ENCODE data around the gene SPATA19. TPM values are rescaled to one million over a fixed set of nuclear protein-coding genes. Genes with fewer than 3 reads are reported as not detected.

The SPATA19 gene
- total RNA-seq, 4 donors from 2014 or later, result not detected

- no peak for DNase-seq
- Histone ChIP-seq H3K4me3 (no peak overlapping the region), H3K27me3 (no peaks in the 10 kb centered on the region), H3K27ac (no peak overlapping the region), H3K36me3 (no peaks in the 10 kb centered on the region), H3K9me3 (no peaks in the 10 kb centered on the region), H3K4me1 (no peaks in the 10 kb centered on the region)
- no peak for TF ChIP-seq POLR2A (IDR thresholded peaks at IDR 0.05)
These were observed 49.1 kb downstream of the SPATA19 start for GRCh38 chr11:133796043-133796795.

- no peak overlapping the region for H3K4me3 ChIP-seq
- H3K27me3 ChIP-seq, result no peaks in the 10 kb centered on the region
- H3K4me1 ChIP-seq, result no peaks in the 10 kb centered on the region
- H3K9me3 ChIP-seq, result no peaks in the 10 kb centered on the region
- no peak overlapping the region for H3K27ac ChIP-seq
- no peak for TF ChIP-seq POLR2A (IDR thresholded peaks at IDR 0.05)
- TF ChIP-seq CTCF (IDR thresholded peaks at IDR 0.05), result no peak
- no peak for DNase-seq
- no peaks in the 10 kb centered on the region for H3K36me3 ChIP-seq
These were observed 50.2 kb downstream of the SPATA19 start for GRCh38 chr11:133795088-133795487.

GRCh38 chr11:133794205-133794604 is 51.1 kb downstream of the SPATA19 start:
- no peak for TF ChIP-seq POLR2A (IDR thresholded peaks at IDR 0.05)
- no peak for TF ChIP-seq CTCF (IDR thresholded peaks at IDR 0.05)
- no peak for DNase-seq

GRCh38 chr11:133793271-133794035 is 51.9 kb downstream of the SPATA19 start:
- no peak for DNase-seq
- Histone ChIP-seq H3K4me3 (no peak overlapping the region), H3K36me3 (no peaks in the 10 kb centered on the region), H3K9me3 (no peaks in the 10 kb centered on the region), H3K27me3 (no peaks in the 10 kb centered on the region), H3K4me1 (no peaks in the 10 kb centered on the region), H3K27ac (no peak overlapping the region)
- TF ChIP-seq CTCF (IDR thresholded peaks at IDR 0.05) (no peak), POLR2A (IDR thresholded peaks at IDR 0.05) (no peak)

More at GRCh38 chr11:133794205-133794604, 51.1 kb downstream of the SPATA19 start:
- Histone ChIP-seq H3K27me3 (no peaks in the 10 kb centered on the region), H3K4me1 (no peaks in the 10 kb centered on the region), H3K27ac (no peak overlapping the region), H3K9me3 (no peaks in the 10 kb centered on the region), H3K4me3 (no peak overlapping the region), H3K36me3 (no peaks in the 10 kb centered on the region)

- Histone ChIP-seq H3K27ac (no peak overlapping the region), H3K27me3 (peaks cover 0 to 8% of the 10 kb centered on the region in 2 donors), H3K4me3 (no peak overlapping the region), H3K4me1 (no peaks in the 10 kb centered on the region), H3K9me3 (no peaks in the 10 kb centered on the region), H3K36me3 (no peaks in the 10 kb centered on the region)
- no peak for DNase-seq
- TF ChIP-seq POLR2A (IDR thresholded peaks at IDR 0.05), result no peak
- TF ChIP-seq CTCF (IDR thresholded peaks at IDR 0.05), result no peak
These were observed 54.3 kb downstream of the SPATA19 start for GRCh38 chr11:133790995-133791394.

Other genes with a start within 250 kb of the SPATA19 start
- gene IGSF9B, start 111.5 kb upstream of the SPATA19 start, total RNA-seq, result 10 to 100 TPM in 1 of 4 donors, 1 to 10 TPM in 3; 1.1 to 22.3 (median 5.0) TPM
- 10 to 100 TPM in 1 of 4 donors, 1 to 10 TPM in 3; 4.6 to 14.0 (median 8.5) TPM for gene JAM3, start 223.6 kb upstream of the SPATA19 start, total RNA-seq

All from Peyer's patch (tissue), 4 donors.